ENCODE results near the gene LAPTM4A.

DNA sequence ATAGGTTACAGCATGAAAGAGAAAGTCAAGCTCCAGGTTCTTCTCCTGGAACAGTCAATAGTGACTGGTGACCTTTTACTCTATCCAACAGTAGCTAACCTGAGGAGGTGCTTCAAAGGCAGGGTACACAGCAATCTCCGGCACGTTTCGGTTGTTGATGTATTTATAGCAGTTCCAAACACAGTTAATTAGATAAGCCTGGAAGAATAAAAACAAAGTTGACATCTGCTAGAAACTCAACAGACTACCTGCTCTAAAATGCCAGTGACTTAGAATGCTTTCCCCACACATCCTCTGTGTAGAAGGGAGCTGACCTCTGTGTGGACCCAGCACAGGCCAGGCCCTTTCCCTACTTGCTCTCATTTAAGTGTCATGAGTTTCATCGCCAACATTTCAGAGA is 17.2 kb downstream of the LAPTM4A start:
- TF ChIP-seq POLR2AphosphoS5 (IDR thresholded peaks at IDR 0.05; ENCODE audit: insufficient read depth in 1 of 2, low read depth in 1 of 2) = no peak
- TF ChIP-seq, protein P1, sequence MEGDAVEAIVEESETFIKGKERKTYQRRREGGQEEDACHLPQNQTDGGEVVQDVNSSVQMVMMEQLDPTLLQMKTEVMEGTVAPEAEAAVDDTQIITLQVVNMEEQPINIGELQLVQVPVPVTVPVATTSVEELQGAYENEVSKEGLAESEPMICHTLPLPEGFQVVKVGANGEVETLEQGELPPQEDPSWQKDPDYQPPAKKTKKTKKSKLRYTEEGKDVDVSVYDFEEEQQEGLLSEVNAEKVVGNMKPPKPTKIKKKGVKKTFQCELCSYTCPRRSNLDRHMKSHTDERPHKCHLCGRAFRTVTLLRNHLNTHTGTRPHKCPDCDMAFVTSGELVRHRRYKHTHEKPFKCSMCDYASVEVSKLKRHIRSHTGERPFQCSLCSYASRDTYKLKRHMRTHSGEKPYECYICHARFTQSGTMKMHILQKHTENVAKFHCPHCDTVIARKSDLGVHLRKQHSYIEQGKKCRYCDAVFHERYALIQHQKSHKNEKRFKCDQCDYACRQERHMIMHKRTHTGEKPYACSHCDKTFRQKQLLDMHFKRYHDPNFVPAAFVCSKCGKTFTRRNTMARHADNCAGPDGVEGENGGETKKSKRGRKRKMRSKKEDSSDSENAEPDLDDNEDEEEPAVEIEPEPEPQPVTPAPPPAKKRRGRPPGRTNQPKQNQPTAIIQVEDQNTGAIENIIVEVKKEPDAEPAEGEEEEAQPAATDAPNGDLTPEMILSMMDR (IDR thresholded peaks at IDR 0.05) = no peak
- TF ChIP-seq POLR2A (IDR thresholded peaks at IDR 0.05) = no peak

All from vagina (tissue), 2 donors.